Right lobe of liver (tissue), 6 donors: Measurements from ENCODE around the gene DUSP16. TPM values are rescaled to one million over a fixed set of nuclear protein-coding genes. Genes with fewer than 3 reads are reported as not detected.

Source experiments
- ATAC-seq, 4 donors: fragments of 200-7000 bp; cut with Tn5 transposase; one replicate each; pipeline ENCODE4 v1.9.1; 2020; ENCODE audit warnings: mild to moderate bottlenecking in 4 of 4, moderate library complexity in 4 of 4
- DNase-seq, 3 donors: peaks; one replicate each; pipeline ENCODE4 v3.0.0-alpha.2; 2020
- H3K27ac ChIP-seq, 3 donors: fragments of 200-600 bp; one replicate each; pipeline ENCODE4 v1.8.0; 2022
- H3K27me3 ChIP-seq, 2 donors: fragments of 200-600 bp; one replicate each; pipeline ENCODE4 v1.8.0; 2022
- H3K36me3 ChIP-seq, 4 donors: fragments of 200-600 bp; sonication (generic) in 1 of 4; one replicate each; pipeline versions ENCODE4 v1.5.1 to v1.8.0; 2017 to 2022; ENCODE audit warnings: control low read depth in 1 of 4
- H3K4me1 ChIP-seq, 4 donors: fragments of 200-600 bp; sonication (generic) in 1 of 4; one replicate each; pipeline versions ENCODE4 v1.5.1 to v1.8.0; 2017 to 2022; ENCODE audit warnings: control low read depth in 1 of 4
- H3K4me3 ChIP-seq, 3 donors: fragments of 200-600 bp; one replicate each; pipeline ENCODE4 v1.8.0; 2022
- H3K9me3 ChIP-seq, 4 donors: fragments of 200-600 bp; sonication (generic) in 1 of 4; one replicate each; pipeline versions ENCODE4 v1.5.1 to v1.8.0; 2017 to 2022; ENCODE audit warnings: control low read depth in 1 of 4
- CTCF ChIP-seq, 4 donors: fragments of 200-600 bp in 3 of 4; fragments of 450-650 bp in 1 of 4; IDR thresholded peaks; one replicate each; pipeline versions ENCODE4 v1.5.1 to v1.8.0; 2016 to 2022; ENCODE audit warnings: antibody characterized with exemption in 4 of 4, mild to moderate bottlenecking in 2 of 4
- POLR2A ChIP-seq: fragments of 450-650 bp; IDR thresholded peaks from one replicate; pipeline ENCODE4 v1.6.1; 2017; ENCODE audit warnings: antibody characterized with exemption, mild to moderate bottlenecking
- WGBS: methylation state at CpG from one replicate; pipeline ENCODE4 v1.1.6; 2018; ENCODE audit warnings: low coverage, low lambda C conversion rate; ENCODE audit not compliant: insufficient coverage; ENCODE audit errors: missing lambda C conversion rate; 5-methylcytosine and 5-hydroxymethylcytosine counted together
- intact Hi-C, 2 donors: fragments of 100-400 bp; cut with DNase I; formaldehyde crosslinking; loops; one replicate each; pipeline versions ENCODE4 v1.11.2 to v1.14.1; 2022
- total RNA-seq, 6 experiments: library from RNA; depleted of rRNA in 2 of 6; stranded (reverse); fragments of >200 nt in 2 of 6; fragmentation: NEBNext Ultra II Directional in 3 of 6; extraction: Animal tissue kit (Norgen Biotek cat#: 25700) in 3 of 6; gene quantifications; one replicate each; pipeline versions ENCODE4 v1.1.0 to v1.2.4, GENCODE V29; 2016 to 2023
- donor health status: DM: no; HTN: yes; CAD: no.
- donor health status: DM: no; HTN: no; CAD: no.
- donor health status: DM: no; HTN: no; CAD: no.
- donor health status: DM: no; HTN: yes; CAD: no.
- donor health status: DM: no; HTN: yes; CAD: no.

DUSP16 gene
- total RNA-seq, 6 experiments from 2014 or later = 41.9 to 74.2 (median 48.4) TPM

DNA sequence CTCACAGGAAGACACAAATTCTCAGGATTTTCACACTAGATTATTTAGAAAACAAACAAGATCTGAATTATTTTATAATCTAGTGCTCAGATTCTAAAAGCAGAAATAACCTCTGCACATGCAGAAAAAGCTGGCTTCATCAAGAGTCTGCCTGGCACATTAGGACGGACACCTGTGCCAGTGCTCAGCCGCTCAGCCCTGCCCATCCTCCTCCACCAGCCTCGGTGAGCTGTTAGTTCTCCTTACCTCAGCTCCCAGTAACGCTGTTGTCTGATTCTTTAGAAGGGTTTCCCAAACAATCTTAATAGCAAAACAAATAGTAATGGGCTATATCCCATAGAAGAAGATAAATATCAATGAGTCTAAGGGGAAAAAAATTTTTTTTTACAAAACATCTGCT lies 27.7 kb downstream of the DUSP16 start:
- H3K9me3 ChIP-seq = no peaks in the 10 kb centered on the region
- 40% methylated on average over 4 of the region's 4 CpGs for WGBS
- H3K4me1 ChIP-seq = peaks cover 0 to 30% (median 0%) of the 10 kb centered on the region in 4 donors
- TF ChIP-seq POLR2A = no peak
- no peak for TF ChIP-seq CTCF (IDR thresholded peaks at IDR 0.05)
- DNase-seq = peak in 1 of 3 donors; percentile 19
- no peak overlapping the region for H3K4me3 ChIP-seq
- ATAC-seq = peak; percentile 46 to 74 (median 60)
- no peak overlapping the region for H3K27ac ChIP-seq
- H3K27me3 ChIP-seq = no peaks in the 10 kb centered on the region
- H3K36me3 ChIP-seq = peaks cover 0 to 6% (median 1%) of the 10 kb centered on the region in 4 donors
- intact Hi-C loops = no loop called here

GRCh38 chr12:12534166-12534866 lies 28.3 kb downstream of the DUSP16 start:
- WGBS = 76% methylated on average over 5 of the region's 8 CpGs
- TF ChIP-seq CTCF (IDR thresholded peaks at IDR 0.05) = no peak
- TF ChIP-seq POLR2A = no peak
- ATAC-seq (peak; percentile 38 to 61 (median 41)), DNase-seq (peak in 1 of 3 donors; percentile 11)
- H3K4me3 ChIP-seq = no peak overlapping the region
- H3K9me3 ChIP-seq = no peaks in the 10 kb centered on the region
- H3K27me3 ChIP-seq = no peaks in the 10 kb centered on the region
- peaks cover 0 to 30% (median 0%) of the 10 kb centered on the region in 4 donors for H3K4me1 ChIP-seq
- intact Hi-C loops = no loop called here
- H3K36me3 ChIP-seq = peaks cover 0 to 6% (median 2%) of the 10 kb centered on the region in 4 donors
- H3K27ac ChIP-seq = no peak overlapping the region

DNA sequence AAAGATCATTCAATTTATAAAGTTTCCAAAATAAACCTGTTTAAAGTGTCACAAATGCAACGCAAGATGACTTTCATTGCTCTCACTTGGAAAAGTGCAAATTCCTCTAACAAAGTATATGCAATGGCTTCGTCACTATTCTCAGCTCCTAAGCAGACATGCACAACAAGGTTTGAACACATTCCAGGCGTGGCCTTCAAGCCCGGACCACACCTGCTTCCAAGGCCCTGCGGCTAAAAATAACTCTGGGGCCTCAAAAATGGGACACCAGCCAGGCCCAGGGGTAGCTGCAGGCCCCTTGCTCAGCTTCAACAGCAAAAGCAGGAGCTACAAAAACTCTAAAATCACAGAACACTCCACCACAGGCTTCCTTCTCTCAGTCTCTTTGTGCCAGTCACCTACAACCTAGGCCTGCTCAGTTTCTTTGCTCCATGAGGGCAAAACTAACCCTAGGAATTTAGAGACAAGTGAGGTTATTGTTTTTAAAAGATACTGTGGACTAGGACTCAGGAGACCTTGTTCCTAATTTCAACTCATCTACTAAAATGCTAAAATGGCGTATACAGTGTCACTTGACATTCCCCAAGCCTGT lies 29.3 kb downstream of the DUSP16 start:
- TF ChIP-seq POLR2A = no peak
- no peak for TF ChIP-seq CTCF (IDR thresholded peaks at IDR 0.05)
- WGBS = 61% methylated on average over 6 of the region's 6 CpGs
- peaks cover 0 to 30% (median 4%) of the 10 kb centered on the region in 4 donors for H3K4me1 ChIP-seq
- peaks cover 0 to 6% (median 2%) of the 10 kb centered on the region in 4 donors for H3K36me3 ChIP-seq
- H3K4me3 ChIP-seq = no peak overlapping the region
- no peaks in the 10 kb centered on the region for H3K27me3 ChIP-seq
- peak overlapping the region in 1 of 3 donors; percentile 7 for H3K27ac ChIP-seq
- peak in 1 of 3 donors; percentile 15 for DNase-seq
- peak in 2 of 4 donors; percentile 9 to 35 for ATAC-seq
- intact Hi-C loops = no loop called here
- no peaks in the 10 kb centered on the region for H3K9me3 ChIP-seq

DNA sequence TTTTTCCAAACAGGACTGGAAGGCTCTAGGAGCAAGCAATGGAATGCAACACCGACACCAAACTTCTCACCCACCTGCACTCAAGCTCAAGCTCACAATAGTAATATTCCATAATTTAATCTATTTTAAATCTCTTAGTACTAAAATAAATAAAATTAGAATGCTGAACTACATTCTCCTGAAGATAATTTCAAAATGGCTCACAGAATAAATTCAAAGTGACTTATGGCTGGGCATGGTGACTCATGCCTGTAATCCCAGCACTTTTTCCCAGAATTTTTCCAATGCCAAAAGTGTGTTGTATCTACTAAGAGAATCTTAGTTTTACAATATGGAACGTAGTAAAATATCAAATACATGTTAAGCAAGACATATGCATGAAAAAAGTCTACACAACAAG lies 31.5 kb downstream of the DUSP16 start:
- intact Hi-C loops = no loop called here
- Histone ChIP-seq H3K36me3 (peaks cover 0 to 6% (median 2%) of the 10 kb centered on the region in 4 donors), H3K4me1 (peaks cover 0 to 30% (median 4%) of the 10 kb centered on the region in 4 donors), H3K4me3 (no peak overlapping the region), H3K9me3 (no peaks in the 10 kb centered on the region), H3K27me3 (no peaks in the 10 kb centered on the region), H3K27ac (no peak overlapping the region)
- ATAC-seq (no peak), DNase-seq (no peak)
- WGBS = 95% methylated on average over 2 of the region's 2 CpGs
- TF ChIP-seq CTCF (IDR thresholded peaks at IDR 0.05) (no peak), POLR2A (no peak)
